CD4-positive, alpha-beta T cell treated with Interleukin-15 for 1 hour (primary cell): ENCODE measurements around the gene KIF23.

Experiments
- DNase-seq: peaks from one replicate; pipeline ENCODE4 v3.0.0-alpha.2; 2020

Gene KIF23

DNA sequence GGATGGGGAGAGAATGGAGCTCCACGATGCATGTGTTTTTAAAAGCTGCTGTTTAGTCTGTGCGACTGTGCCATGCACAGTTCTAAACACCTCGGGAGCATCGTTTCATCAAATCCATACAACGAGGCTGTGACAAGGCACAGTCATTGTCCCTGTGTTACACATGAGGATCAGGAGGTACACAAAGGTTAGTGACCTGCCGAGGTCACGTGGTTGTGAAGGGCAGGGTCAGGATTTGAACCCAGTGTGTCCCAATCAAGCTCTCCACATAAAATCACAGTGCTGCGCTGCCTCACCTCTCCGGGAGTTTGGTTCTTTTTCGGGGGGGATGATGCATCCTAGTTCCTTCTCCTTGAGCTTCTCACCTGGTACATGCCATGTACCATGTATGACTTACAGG, 18.7 kb upstream of the KIF23 start:
- no peak for DNase-seq

- no peak for DNase-seq
Observed at GRCh38 chr15:69395991-69396390, 18.2 kb upstream of the KIF23 start.

GRCh38 chr15:69398491-69398891, 15.7 kb upstream of the KIF23 start:
- no peak for DNase-seq

- no peak for DNase-seq
Observed at GRCh38 chr15:69400850-69401249, 13.3 kb upstream of the KIF23 start.

DNA sequence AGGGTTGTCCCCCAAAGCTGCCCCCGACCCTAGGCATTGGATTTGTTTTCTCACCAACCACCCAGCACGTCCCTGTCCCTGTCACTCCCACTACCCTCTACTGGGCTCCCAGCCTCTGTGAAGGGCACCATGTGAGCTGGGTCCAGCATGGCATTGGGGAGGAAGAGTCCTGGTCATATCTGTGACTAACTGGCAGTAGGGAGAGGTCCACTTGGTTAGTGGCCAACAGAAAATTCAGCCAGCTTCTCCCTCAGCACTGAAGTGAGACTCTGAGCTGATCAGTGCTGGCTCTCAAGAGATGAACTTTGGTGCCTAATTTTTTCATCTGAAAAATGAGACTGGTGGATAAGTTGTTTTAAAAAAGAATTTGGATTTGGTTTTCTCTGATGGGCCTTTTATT, 11.3 kb upstream of the KIF23 start:
- no peak for DNase-seq

DNA sequence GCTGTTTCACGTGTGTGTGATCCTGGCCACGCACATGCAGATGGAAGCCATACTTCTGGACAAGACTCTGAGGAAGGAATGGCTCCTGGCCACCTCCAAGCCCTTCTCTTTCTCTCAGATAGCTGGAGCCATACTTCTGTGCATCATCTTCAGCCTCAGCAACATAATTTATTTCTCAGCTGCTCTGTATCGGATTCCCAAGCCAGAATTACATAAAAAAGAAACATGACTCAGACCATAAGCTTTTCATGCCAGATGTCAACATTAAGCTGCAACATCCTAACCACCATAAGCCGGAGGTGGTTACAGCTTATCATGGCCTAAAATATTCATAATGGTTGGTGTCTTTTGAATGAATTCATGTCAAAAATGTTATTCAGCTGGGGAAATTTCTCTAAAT, 10.6 kb upstream of the KIF23 start:
- no peak for DNase-seq

GRCh38 chr15:69405110-69405509, 9.0 kb upstream of the KIF23 start:
- DNase-seq: no peak

DNA sequence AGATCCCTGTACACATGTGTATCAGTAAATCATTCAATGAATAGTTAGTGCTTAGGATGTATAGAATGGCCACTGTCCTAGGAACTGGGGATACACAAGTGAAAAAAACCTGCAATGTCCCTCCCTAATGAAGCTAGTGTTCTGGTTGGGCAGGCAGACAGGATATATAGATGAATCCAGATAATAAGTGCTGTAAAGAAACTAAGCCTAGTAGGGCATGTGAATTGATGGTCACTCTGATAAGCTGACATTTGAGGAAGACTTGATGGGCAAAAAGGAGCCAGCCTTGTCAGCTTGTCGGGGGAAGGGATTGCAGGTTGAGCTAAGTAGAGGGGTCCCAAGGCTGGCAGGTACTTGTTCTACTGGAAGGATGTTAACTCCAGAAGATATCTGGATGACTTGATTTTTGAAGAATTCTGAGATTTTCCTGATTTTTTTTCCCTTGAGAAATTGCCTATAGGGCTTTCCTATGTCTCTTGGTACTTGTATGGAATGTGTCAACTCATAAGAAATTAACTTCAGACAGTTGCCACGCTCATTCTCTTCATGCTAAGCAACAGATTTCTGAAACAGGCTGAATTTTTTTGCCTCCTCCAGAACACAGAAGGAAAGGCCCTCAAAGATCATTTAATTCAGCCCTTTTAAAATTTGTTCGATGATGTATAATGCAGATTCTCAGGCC, 6.3 kb upstream of the KIF23 start:
- no peak for DNase-seq

- DNase-seq: no peak
Observed at GRCh38 chr15:69408841-69409240, 5.3 kb upstream of the KIF23 start.

DNA sequence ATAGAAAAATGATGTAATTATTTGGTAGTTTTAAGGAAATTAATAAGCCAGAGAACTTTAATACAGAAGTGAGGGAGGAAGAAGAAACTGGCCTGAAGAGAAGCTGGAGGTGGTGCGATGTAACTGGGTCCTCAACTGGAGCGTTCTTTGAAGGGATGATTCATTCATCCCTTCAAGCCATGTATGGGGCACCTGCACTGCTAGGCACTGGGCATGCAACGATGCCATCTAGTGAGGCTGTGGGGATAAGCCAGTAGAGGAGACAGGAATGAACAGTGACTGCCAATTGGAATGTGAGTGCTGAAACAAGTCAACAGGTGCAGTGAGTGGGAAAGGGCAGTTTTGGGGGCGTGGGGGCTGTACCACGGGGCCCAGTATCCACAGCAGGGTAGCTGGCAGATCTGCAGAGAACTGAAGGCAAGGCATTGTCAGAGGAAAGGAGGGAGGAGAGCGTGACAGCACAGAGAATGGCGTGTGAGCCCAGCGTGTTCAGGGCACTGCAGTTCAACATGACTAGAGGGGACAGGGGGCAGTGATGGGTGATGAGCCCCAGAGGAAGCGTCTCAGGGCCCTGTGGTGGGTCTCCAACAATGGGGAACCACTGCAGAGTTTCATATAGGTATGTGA, 3.8 kb upstream of the KIF23 start:
- no peak for DNase-seq

DNA sequence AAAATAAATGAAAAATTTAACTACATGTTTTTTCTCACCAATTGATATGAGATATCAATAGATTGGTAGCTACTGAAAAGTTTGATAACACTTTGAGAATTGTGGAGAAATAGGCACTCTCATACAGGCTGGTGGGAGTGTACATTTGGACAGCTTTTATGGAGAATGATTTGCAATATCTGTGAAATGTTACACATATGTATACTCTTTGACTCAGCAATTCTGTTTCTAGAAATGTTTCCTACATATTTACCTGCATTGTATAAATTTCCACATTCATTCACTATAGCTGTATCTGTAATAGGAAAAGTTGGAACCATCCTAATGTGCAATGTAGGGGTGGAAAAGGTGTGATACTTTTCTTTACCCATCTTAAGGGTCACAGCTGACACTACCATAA, 1.9 kb upstream of the KIF23 start:
- DNase-seq: no peak

DNA sequence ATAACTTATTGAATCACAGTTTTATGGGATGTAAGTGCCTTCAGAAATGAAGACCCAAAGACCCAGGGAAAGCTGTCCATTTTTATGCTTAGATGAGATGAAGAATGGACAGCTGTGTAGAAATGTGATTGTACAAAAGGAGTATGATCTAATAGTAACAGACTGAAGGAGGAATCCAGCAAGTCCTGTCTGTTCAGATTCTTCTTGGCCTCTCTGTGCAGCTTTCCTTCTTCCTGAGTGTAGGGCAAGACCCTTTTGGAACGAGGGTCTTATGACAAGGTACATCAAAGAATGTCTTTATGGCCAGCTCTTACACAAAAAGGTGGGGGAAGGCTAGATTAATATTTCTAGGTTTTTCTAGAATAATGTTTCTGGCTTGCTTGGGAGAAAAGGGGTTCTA, 1.4 kb upstream of the KIF23 start:
- DNase-seq: no peak

- no peak for DNase-seq
Observed at GRCh38 chr15:69414701-69415167, 585 bp downstream of the KIF23 start.

- DNase-seq: no peak
Observed at GRCh38 chr15:69415381-69415780, 1.2 kb downstream of the KIF23 start.

DNA sequence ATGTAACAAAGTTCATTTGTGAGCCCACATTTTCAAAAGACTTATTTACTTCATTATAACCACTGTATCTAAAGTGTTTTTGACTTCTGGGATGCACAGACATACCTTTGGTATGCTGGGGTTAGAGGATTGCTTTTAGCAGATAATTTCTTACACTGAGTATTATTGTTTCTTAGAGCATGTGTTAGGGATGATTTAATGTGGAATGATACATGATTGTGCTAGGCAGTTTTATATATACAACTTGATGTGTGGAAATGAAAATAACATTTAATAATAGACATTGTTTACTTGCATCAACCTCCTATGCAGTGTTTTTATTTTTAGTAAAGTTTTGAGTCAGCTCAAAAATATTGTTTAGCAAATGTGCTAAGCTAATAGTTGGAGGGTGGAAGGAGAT, 3.4 kb downstream of the KIF23 start:
- no peak for DNase-seq

GRCh38 chr15:69421498-69421897, 7.3 kb downstream of the KIF23 start:
- DNase-seq: no peak

DNA sequence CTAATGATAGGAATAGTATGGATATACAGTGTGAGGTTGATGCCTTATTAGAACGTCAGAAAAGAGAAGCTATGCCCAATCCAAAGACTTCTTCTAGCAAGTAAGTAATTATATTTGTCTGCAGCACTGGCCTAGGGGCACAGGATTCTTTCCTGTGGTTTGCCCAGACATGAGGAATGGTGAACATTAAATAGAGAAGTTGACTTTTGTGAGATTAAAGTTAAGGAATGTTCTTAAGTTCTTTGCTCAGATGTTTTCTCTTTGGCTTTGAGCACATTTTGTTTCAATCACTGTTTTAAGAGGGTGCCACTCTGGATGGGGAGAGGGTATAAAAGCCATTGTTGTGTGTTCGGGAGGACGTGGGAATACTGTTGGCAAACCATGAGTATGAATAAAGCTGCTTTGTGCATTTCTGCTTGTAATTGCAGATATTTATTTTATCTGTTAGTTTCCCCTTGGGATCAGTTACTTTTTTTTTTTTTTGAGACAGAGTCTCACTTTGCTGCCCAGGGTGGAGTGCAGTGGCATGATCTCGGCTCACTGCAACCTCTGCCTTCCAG, 8.3 kb downstream of the KIF23 start:
- no peak for DNase-seq

DNA sequence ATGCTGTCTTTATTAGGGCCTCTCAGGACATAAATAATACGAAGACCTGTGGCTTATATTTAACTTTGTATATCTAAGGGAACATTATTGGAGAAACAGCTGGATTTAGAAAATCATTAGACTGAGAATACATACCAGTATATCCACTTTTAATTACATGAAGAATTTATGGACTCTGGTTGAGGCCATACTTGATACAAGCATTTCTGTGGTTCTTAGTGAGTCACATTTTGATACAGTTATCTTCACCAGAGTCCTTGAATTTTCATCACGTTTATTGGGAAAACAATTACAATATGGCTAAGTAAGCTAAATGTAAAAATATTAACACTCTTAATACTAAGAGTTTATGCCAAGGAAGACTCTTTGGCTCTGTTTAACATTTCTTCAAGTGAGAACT, 9.9 kb downstream of the KIF23 start:
- DNase-seq: no peak

GRCh38 chr15:69424748-69425413, 10.7 kb downstream of the KIF23 start:
- DNase-seq: no peak

- no peak for DNase-seq
Observed at GRCh38 chr15:69433831-69434230, 19.7 kb downstream of the KIF23 start.

- DNase-seq: no peak
Observed at GRCh38 chr15:69434238-69434637, 20.1 kb downstream of the KIF23 start.

- DNase-seq: no peak
Observed at GRCh38 chr15:69434679-69435078, 20.5 kb downstream of the KIF23 start.

- no peak for DNase-seq
Observed at GRCh38 chr15:69435985-69436384, 21.8 kb downstream of the KIF23 start.

DNA sequence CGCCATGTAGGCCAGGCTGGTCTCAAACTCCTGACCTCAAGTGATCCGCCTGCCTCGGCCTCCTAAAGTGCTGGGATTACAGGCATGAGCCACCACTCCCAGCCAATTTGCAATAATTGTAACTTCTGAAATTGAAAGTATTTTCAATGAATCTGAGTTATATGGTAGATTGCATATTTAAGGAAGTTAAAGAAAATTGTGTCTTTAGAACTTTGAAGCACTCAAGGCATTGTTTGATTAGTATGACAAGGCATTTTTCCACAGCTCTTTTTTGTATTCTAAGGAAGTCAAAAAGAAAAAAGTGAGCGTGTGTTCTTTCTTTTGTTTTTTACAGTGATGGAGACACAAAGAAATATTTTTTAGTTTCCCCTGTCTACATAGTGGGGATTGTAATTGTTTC, 22.8 kb downstream of the KIF23 start:
- no peak for DNase-seq
